Epithelial cell of esophagus (primary cell): Measurements from ENCODE around the gene MEPCE.

Experiments used
- DNase-seq: peaks from one replicate; pipeline ENCODE4 v3.0.0; 2010; ENCODE audit warnings: low read depth
- H3K4me3 ChIP-seq: 2 replicates; pipeline ENCODE4 v1.5.1; 2011; ENCODE audit warnings: mild to moderate bottlenecking, low read length, control low read depth
- TF ChIP-seq, protein P1 (sequence below): IDR thresholded peaks from 2 replicates; pipeline ENCODE4 v1.5.1; 2011; ENCODE audit warnings: low read depth, mild to moderate bottlenecking, low read length, control low read depth, inconsistent platforms; ENCODE audit not compliant: insufficient read depth; ENCODE audit errors: missing control alignments

MEPCE gene

GRCh38 chr7:100425347-100425746 lies 4.3 kb upstream of the MEPCE start:
- TF ChIP-seq, protein P1, sequence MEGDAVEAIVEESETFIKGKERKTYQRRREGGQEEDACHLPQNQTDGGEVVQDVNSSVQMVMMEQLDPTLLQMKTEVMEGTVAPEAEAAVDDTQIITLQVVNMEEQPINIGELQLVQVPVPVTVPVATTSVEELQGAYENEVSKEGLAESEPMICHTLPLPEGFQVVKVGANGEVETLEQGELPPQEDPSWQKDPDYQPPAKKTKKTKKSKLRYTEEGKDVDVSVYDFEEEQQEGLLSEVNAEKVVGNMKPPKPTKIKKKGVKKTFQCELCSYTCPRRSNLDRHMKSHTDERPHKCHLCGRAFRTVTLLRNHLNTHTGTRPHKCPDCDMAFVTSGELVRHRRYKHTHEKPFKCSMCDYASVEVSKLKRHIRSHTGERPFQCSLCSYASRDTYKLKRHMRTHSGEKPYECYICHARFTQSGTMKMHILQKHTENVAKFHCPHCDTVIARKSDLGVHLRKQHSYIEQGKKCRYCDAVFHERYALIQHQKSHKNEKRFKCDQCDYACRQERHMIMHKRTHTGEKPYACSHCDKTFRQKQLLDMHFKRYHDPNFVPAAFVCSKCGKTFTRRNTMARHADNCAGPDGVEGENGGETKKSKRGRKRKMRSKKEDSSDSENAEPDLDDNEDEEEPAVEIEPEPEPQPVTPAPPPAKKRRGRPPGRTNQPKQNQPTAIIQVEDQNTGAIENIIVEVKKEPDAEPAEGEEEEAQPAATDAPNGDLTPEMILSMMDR = no peak
- no peak for DNase-seq
- no peak overlapping the region for H3K4me3 ChIP-seq

DNA sequence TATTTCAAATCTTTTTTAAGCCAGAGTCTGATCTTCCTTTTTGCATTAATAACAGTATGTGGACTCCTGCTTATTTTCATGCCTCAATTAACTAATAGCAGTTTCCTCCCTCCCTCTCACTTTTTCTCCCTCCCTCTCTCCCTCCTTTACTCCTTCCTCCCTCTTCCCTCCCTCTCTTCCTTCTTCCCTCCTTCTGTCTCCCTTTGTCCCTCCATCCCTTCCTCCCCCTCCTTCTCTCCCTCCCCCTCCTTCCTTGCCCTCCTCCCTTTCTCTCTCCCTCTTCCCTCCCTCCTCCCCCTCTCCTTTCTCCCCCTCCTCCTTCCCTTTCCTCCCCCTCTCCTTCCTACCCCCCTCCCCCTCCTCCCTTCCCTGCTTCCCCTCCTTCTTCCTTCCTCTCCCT lies 3.1 kb upstream of the MEPCE start:
- DNase-seq = no peak
- no peak overlapping the region for H3K4me3 ChIP-seq

GRCh38 chr7:100427762-100428198 lies 1.9 kb upstream of the MEPCE start:
- H3K4me3 ChIP-seq = peak overlapping the region; percentile 86
- TF ChIP-seq, protein P1 = no peak
- DNase-seq = no peak

More for the DNA sequence above, 3.1 kb upstream of the MEPCE start:
- TF ChIP-seq, protein P1 = no peak

DNA sequence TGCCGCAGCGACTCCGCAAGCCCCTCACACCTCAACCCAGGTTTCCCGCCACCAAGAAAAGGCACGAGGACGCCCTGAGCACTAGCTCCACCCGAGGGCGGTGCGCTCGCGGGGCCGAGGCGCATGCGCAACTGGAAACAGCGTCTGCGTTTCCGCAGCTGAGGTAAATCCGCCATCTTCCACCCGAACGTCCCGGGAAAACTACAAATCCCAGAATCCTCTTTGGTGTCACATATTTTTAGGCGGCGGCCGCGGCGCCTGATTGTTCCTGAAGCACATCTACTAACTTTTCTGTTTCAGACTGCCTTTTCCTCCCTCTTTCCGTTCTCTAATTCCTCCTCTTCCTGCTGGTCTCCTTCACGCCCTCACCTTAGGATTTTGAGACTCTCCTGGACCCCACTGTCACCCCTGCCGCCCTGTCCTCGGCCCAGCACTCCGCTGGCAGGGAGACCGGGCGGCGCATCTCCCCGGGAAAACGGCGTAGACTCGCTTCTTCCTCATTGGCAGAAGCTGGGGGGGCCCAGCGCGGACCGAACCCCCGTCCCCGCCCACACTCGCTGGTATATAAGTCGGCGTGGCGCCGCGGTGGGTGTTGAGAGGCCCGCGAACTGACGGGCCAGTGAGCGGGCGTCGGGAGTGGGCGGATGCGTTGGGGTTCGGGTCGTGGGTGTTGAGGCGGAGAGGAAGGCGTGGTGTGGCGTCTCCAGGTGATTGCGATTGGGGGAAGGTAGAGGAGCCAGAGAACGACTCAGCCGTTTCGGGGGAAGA lies 1.2 kb upstream of the MEPCE start, which contains the start of gene ZCWPW1:
TSS of gene ZCWPW1 (minus strand) at position 505 of the 768 bp plus-strand sequence. CDS start 8,054 bp downstream, outside the sequence.
- TF ChIP-seq, protein P1 = no peak
- peak within 1 kb of the TSS; percentile 86 for H3K4me3 ChIP-seq
- DNase-seq = peak; percentile 97

GRCh38 chr7:100428967-100429636 lies 529 bp upstream of the MEPCE start:
- DNase-seq = peak; percentile 100
- TF ChIP-seq, protein P1 = peak; percentile 11
- peak overlapping the region; percentile 86 for H3K4me3 ChIP-seq

DNA sequence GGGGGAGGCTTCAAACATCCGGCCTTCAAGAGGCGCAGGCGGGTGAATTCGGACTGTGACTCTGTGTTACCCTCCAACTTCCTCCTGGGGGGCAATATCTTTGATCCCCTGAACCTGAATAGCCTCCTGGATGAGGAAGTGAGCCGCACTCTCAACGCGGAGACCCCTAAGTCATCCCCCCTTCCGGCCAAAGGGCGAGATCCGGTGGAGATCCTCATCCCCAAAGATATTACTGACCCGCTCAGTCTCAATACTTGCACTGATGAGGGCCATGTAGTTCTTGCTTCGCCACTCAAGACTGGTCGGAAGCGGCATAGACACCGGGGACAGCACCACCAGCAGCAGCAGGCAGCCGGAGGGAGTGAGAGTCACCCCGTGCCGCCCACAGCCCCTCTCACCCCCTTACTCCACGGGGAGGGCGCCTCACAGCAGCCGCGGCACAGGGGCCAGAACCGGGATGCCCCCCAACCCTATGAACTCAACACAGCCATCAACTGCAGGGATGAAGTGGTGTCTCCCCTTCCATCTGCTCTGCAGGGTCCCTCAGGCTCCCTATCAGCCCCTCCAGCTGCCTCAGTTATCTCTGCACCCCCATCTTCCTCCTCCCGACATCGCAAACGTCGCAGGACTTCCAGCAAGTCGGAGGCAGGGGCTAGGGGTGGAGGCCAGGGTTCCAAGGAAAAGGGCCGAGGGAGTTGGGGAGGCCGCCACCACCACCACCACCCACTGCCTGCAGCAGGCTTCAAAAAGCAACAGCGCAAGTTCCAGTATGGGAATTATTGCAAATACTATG lies 1.1 kb downstream of the MEPCE start:
- DNase-seq = no peak
- H3K4me3 ChIP-seq = peak overlapping the region; percentile 86
- TF ChIP-seq, protein P1 = no peak
